ENCODE data around the gene CDH23. TPM values are rescaled to one million over a fixed set of nuclear protein-coding genes. Genes with fewer than 3 reads are reported as not detected.

The CDH23 gene
- total and polyA plus RNA-seq, 2 of the 8 experiments (the other 6 are each of a cell fraction or from before 2014, with no cell fraction given) = 1.9 to 4.9 TPM

DNA sequence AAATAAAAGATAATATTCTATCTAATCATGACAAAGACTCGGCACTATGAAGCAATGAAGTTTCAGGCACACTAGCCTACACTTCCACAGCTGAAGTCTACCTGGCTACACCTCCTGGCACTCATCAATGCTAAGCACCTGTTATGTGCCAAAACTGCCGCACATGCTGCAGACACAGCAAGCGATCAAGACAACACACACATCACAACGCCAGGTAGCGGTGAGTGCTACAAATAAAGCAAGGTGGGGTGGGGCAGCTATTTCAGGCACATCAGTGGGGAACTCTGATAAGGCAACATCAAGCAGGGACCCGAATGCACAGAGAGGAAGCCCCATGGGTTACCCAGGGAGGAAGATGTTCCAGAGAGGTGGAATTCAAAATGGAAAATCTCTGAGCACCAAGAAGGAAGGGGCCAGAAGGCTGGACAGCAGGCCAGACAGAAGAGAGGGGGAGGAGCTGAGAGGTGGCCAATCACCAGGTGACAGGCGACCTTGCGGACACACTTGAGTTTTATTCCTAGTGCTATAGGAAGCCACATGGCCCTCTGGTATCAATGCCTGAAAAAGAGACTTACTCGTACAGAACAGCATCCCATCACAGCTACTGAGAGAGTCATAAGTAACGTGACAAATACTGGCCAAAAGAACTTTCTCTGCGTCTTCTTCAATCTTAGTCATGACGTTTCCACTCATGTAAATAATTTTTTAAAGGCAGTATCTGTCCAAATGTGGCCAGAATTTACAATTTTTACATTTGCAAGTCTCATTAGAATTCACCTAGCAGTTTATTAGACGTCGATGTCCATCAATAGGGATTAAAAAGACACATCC, 446.4 kb downstream of the CDH23 start:
- H3K18ac ChIP-seq (ENCODE audit: extremely low read depth, low read length) = no peak overlapping the region
- FAIRE-seq (no peak), DNase-seq (ENCODE audit: low read depth in 1 of 2, low spot score in 2 of 2) (no peak)
- H4K8ac ChIP-seq (ENCODE audit: extremely low read depth, insufficient read depth, low read length) = no peak overlapping the region
- peaks cover 6 to 12% (median 11%) of the 10 kb centered on the region in 4 experiments for H3K4me1 ChIP-seq (replicated peaks in 1 of 4; ENCODE audit: control insufficient read depth in 3 of 4, insufficient read depth in 4 of 4, low read length in 3 of 4)
- no peak overlapping the region for H3K27ac ChIP-seq (ENCODE audit: low read depth, low read length)
- no peak overlapping the region for H3K23ac ChIP-seq (ENCODE audit: insufficient read length)
- peaks cover 39 to 97% of the 10 kb centered on the region in 2 experiments for H3K79me2 ChIP-seq (ENCODE audit: control insufficient read depth in 1 of 2, insufficient read depth in 2 of 2, low read length in 2 of 2)
- ChIA-PET CTCF (ENCODE audit: partially characterized antibody) (interaction anchor here (1.2 to 11.0 kb wide), 3 partner anchors 9 to 52 kb away, joined by 3 to 113 read pairs (median 5); no protein-coding TSS in a partner anchor), POLR2A (ENCODE audit: partially characterized antibody) (interaction anchor here (1.0 to 1.8 kb wide), 4 partner anchors 7 to 20 kb away, joined by 3 to 4 read pairs (median 3); partner anchors contain the start of gene PSAP)
- peaks cover 8% of the 10 kb centered on the region for H3K79me1 ChIP-seq (ENCODE audit: low read depth, low read length)
- 89% methylated on average over 14 of the region's 14 CpGs; no CpG with 5 or more reads in 1 of the 2 experiments for WGBS, 2 experiments (ENCODE audit: extremely low coverage in 1 of 2, insufficient coverage in 1 of 2, insufficient read length in 1 of 2, insufficient replicate concordance in 2 of 2, low coverage in 1 of 2, low lambda C conversion rate in 2 of 2, missing lambda C conversion rate in 1 of 2)
- H3K27me3 ChIP-seq (replicated peaks in 1 of 4; ENCODE audit: control insufficient read depth in 3 of 4, extremely low read depth in 1 of 4, insufficient read depth in 3 of 4, low read length in 3 of 4) = no peaks in the 10 kb centered on the region
- no peak overlapping the region for H3K4me3 ChIP-seq (ENCODE audit: extremely low read depth in 1 of 4, insufficient read depth in 2 of 4, low read depth in 3 of 4, low read length in 4 of 4)
- no peaks in the 10 kb centered on the region for H3K9me3 ChIP-seq (ENCODE audit: insufficient read depth in 2 of 2, low read depth in 1 of 2, low read length in 1 of 2)
- no peak overlapping the region for H2BK120ac ChIP-seq (replicated peaks; ENCODE audit: low read depth, low read length)
- no peak overlapping the region for H3K4ac ChIP-seq (replicated peaks; ENCODE audit: insufficient read length, low read depth, low read length)
- H2AFZ ChIP-seq (ENCODE audit: low read length) = no peak overlapping the region
- H2AK5ac ChIP-seq (ENCODE audit: low read depth, low read length) = no peak overlapping the region
- no peaks in the 10 kb centered on the region for H3K23me2 ChIP-seq (ENCODE audit: low read depth, low read length)
- no peak overlapping the region for H2BK12ac ChIP-seq (ENCODE audit: low read depth, low read length)
- no peak overlapping the region for H3K14ac ChIP-seq (ENCODE audit: insufficient read length)
- no peak overlapping the region for H2BK5ac ChIP-seq (ENCODE audit: low read depth, low read length)
- H4K91ac ChIP-seq (replicated peaks; ENCODE audit: insufficient read length, low read length) = no peak overlapping the region
- no peak overlapping the region for H4K5ac ChIP-seq (ENCODE audit: insufficient read length, low read depth, low read length)
- H3K4me2 ChIP-seq (ENCODE audit: insufficient read depth in 1 of 2, low read depth in 2 of 2, low read length in 2 of 2) = no peak overlapping the region
- H2BK20ac ChIP-seq (ENCODE audit: low read length) = no peak overlapping the region
- peaks cover 33 to 37% of the 10 kb centered on the region in 2 experiments for H4K20me1 ChIP-seq (replicated peaks in 1 of 2; ENCODE audit: control insufficient read depth in 1 of 2, insufficient read depth in 2 of 2, low read length in 2 of 2)
- H3K36me3 ChIP-seq (ENCODE audit: control insufficient read depth in 2 of 4, insufficient read depth in 4 of 4, low read length in 3 of 4) = no peaks in the 10 kb centered on the region
- H3K9ac ChIP-seq (replicated peaks in 1 of 4; ENCODE audit: extremely low read depth in 1 of 4, low read depth in 3 of 4, low read length in 3 of 4) = no peak overlapping the region
- H2BK15ac ChIP-seq (ENCODE audit: low read length) = no peak overlapping the region
- no peak overlapping the region for H3K56ac ChIP-seq (replicated peaks; ENCODE audit: insufficient read length, low read depth, low read length)
- TF ChIP-seq SIX5 (IDR thresholded peaks at IDR 0.05; ENCODE audit: low read depth, low read length) = no peak
- TF ChIP-seq, protein P1, sequence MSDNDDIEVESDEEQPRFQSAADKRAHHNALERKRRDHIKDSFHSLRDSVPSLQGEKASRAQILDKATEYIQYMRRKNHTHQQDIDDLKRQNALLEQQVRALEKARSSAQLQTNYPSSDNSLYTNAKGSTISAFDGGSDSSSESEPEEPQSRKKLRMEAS (IDR thresholded peaks at IDR 0.05) = no peak
- TF ChIP-seq EGR1 (IDR thresholded peaks at IDR 0.05; ENCODE audit: borderline replicate concordance, low read depth, low read length) = no peak
- no peak for TF ChIP-seq SRF (IDR thresholded peaks at IDR 0.05; ENCODE audit: low read depth, low read length)
- no peak for TF ChIP-seq JUN (IDR thresholded peaks at IDR 0.05; ENCODE audit: low read depth, low read length)
- TF ChIP-seq EZH2 (IDR thresholded peaks at IDR 0.05; ENCODE audit: low read depth, low read length, severe bottlenecking) = no peak
- no peak for TF ChIP-seq POLR2A (IDR thresholded peaks at IDR 0.05; ENCODE audit: control extremely low read depth in 1 of 2, low read depth in 2 of 2, low read length in 2 of 2)
- TF ChIP-seq TAF1 (IDR thresholded peaks at IDR 0.05; ENCODE audit: low read depth, low read length) = no peak
- no peak for TF ChIP-seq CBX8 (IDR thresholded peaks at IDR 0.05; ENCODE audit: borderline replicate concordance, low read depth, low read length)
- TF ChIP-seq RAD21 (IDR thresholded peaks at IDR 0.05 in 1 of 2, conservative IDR thresholded peaks at IDR 0.05 in 1 of 2; ENCODE audit: low read depth in 2 of 2, low read length in 2 of 2) = no peak
- no peak for TF ChIP-seq ZNF274 (IDR thresholded peaks at IDR 0.05; ENCODE audit: borderline replicate concordance, extremely low read depth, low read length)
- TF ChIP-seq GTF2F1 (IDR thresholded peaks at IDR 0.05; ENCODE audit: borderline replicate concordance, low read depth, low read length) = no peak
